Kidney tubule cell (primary cell): ENCODE data around the gene AAGAB.
"Not testable (repeated sequence)": the region's sequence is repeated elsewhere in the genome, so short reads cannot be mapped to it uniquely, and the experiment has no call there.

Experiments used
- DNase-seq: peaks from one replicate; pipeline ENCODE4 v3.0.0-alpha.2; 2018; ENCODE audit warnings: low spot score

AAGAB gene

GRCh38 chr15:67171471-67171870, 83.0 kb downstream of the AAGAB start:
- no peak for DNase-seq

GRCh38 chr15:67170143-67170925, 84.1 kb downstream of the AAGAB start:
- no peak for DNase-seq

DNA sequence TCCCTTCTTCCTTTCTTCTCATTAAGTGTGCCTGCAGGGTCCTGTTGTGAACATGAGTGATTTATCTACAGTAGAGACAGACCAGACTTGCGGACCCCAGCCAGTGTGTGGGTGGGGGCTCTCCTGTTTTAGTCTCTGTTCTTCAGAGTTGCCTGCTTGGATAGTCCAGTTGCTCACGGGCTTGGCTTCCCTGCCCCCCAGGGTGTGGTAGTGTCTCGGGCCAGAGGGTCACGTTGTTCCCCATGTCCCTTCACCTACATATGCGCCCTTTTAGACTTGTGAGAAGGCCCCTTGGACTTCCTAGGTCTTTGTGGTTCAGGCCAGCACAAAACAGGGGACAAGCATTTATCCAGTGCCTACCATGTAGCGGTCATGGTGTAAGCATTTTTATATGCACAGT, 85.8 kb downstream of the AAGAB start:
- no peak for DNase-seq

GRCh38 chr15:67167091-67167490, 87.4 kb downstream of the AAGAB start:
- no peak for DNase-seq

- DNase-seq = no peak
Observed at GRCh38 chr15:67166280-67167009, 88.0 kb downstream of the AAGAB start.

DNA sequence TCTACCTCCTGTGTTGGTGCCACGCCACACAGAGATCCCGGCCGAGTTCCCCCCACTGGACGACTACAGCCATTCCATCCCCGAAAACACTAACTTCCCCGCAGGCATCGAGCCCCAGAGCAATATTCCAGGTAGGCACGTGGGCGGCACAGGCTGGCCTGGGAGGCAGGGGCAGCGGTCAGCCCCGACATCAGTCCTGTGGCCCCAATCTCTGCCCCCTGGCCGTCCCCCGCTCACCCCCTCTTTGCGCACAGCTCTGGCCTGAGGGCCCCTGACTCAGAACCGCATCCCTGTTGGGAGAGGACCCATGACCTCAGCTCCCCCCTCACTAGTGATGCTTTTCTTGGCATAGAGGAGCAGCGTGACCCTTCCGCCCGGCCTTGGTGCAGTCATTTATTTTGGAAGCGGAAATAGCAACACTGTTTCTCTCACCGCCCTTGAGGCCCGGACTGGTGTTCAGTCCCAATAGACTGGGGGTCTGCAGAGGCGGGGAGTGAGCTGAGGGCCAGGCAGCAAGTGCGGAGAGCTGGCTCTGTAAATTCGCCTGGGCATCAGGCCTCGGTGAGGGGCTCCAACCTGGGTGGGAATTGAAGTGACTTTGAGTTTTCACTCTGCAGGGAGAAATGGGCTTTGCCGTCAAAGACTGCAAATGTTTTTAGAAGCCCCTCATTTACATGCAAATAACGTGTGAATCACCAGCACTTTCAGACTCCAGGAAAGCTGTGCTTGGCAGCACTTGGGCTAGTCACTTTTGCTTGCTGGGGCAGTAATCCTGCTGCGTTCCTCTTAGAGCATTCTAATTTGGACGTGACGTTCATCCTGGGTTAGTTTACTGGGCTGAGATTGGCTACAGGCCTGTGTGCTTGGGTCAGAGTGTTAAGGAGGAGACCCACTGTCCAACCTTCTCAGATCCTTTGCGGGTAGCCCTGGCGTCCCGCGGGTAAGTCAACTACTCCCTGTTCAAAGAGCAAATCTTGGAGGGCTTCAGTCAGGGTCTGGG, 88.9 kb downstream of the AAGAB start:
- no peak for DNase-seq

DNA sequence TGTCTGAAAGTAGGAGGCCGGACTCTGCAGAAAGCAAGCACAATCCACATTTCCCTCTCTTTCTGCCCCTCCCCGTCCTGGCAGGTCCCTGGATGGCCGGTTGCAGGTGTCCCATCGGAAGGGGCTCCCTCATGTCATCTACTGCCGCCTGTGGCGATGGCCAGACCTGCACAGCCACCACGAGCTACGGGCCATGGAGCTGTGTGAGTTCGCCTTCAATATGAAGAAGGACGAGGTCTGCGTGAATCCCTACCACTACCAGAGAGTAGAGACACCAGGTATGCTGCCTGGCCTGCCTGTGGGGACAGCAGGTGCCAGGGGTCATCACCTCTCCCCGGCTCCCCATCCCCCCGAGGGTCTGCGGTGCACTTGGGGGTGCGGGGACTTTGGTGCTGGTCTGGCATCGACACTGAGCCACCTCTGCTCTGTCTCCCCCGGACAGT, 89.6 kb downstream of the AAGAB start:
- no peak for DNase-seq

DNA sequence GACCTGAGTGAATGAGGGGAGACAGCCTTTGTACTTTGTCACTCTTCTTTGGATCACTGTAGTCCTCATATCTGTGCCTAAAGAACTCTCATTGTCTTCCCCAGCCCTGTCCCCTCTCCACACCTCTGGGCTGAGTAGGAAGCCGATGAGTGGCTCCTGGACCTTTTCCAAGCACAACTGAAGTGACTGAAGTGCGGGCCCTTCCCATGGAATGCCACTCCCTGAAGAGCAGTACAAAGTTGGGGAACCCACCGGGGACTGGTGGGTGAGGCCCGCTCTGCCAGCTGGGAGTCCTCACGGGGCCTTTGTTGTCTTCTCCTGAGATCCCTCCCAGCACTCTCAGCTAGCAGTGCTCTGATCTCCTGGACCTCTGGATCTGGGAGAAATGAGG, 90.1 kb downstream of the AAGAB start:
- peak; percentile 50 for DNase-seq

DNA sequence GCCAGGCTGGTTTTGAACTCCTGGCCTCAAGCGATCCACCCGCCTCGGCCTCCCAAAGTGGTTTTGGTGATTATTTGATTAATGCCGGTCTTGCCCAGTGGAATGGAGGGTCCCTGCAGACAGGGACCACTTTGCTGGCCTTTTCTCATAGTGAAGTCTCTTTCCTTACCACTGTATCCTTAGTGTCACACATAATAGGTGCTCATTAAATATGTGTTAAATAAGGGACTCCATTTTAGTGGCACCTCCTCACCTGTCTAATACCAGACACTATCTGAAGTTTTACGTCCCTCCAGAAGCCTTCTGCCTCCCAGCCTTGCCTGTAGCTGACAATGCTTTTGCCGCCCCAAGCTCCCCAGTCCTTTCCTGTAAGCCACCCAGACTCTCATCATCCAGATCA, 91.3 kb downstream of the AAGAB start:
- DNase-seq = no peak

DNA sequence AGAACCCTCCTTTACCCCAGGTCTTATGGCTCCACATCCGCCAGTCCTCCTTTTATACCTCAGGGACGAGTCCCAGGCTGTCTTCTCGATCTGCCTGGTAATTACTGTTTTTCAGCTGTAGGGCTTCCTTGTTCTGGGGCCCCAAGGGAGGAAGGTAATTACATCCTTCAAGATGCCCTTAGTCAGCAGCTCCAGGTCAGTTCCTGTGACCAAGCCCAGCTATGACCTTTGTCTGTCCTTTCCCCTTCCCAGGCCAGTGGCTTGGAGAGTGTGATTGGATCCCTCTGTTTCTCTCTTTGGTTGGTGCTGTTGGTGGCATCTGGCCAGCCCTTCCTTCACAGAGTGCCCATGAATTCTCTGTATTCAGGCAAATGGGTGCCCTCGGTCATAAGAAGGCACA, 92.6 kb downstream of the AAGAB start:
- DNase-seq = peak; percentile 59

GRCh38 chr15:67161412-67161811, 93.0 kb downstream of the AAGAB start:
- DNase-seq = no peak

- no peak for DNase-seq
Observed at GRCh38 chr15:67158367-67158766, 96.1 kb downstream of the AAGAB start.

DNA sequence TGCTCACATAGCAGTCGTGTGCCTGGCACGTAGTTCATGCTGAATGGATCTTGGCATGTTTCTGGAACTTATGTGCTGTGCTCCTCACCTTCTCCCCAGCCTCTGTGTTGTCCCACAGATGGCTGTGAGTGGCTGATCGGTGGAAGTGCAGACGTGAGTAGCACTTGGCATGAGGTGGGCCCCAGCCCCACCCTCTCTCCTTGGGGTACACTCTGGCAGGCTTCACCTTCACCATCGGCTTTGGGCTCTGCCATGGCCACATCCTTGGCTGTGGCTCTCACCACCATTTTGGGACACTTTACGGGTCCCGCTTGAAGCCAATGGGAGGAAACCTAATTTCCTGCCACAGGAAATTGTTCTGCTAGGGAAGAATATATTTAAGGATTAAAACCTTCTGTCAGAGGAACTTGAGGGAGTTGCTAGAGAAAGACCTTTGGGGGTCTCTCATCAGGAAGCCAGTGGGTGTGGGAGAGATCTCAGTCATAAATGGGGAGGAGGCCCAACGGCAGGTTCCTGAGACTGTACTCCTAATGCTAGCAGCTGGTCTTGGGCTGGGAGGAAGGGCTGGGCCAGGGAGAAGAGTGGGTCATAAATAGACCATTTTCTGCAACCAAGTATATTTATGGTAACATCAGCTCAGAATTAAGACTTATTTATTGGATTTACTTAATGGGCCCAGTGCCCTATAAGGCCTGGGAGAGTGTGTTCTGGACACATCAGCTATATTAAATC, 96.8 kb downstream of the AAGAB start:
- no peak for DNase-seq

DNA sequence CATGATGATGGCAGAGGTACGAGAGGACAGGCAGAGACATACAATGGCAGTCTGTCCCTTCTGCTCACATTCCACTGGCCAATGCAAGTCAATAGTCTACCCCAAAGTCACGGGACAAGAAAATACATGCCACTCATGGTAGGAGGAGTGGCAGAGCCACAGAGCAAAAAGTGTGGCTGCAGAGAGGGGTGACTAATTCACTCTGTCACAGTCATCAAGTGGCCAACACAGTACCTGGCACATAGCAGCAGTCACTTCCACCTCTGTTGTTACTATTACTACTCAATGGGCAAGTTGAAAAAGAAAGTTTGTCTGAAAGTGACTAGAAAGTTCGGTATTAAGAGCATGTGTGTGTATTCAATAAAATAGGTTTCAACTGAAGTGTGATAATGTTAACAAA, 97.6 kb downstream of the AAGAB start:
- DNase-seq = no peak

- no peak for DNase-seq
Observed at GRCh38 chr15:67156426-67156825, 98.0 kb downstream of the AAGAB start.

GRCh38 chr15:67154249-67154648, 100.2 kb downstream of the AAGAB start:
- DNase-seq = no peak

GRCh38 chr15:67153044-67153443, 101.4 kb downstream of the AAGAB start:
- not testable (repeated sequence) for DNase-seq

DNA sequence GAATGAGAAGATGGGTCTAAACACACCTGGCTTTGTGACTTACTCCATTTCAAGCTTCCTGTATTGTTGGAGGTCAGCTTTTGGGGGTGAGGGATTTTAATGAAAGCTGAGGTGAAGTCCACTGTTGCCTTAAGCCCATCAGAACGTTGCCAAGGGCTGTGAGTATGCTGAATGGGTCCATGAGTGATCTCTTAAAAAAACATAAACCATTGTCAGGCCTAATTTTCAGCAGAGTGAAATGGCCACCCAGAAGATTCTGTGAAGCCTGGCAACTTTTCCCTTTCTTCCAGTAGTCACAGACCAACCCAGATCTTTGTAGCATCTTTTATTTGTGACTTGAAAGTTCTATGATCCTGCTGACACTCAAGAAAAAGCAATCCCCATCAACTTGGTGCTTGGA, 102.0 kb downstream of the AAGAB start:
- no peak for DNase-seq
